Measurements from ENCODE around the gene CCDC127. TPM values are rescaled to one million over a fixed set of nuclear protein-coding genes. Genes with fewer than 3 reads are reported as not detected.

CCDC127 gene
- polyA plus RNA-seq, 1 experiment: 4.5 TPM

GRCh38 chr5:189486-189885 is 28.5 kb downstream of the CCDC127 start:
- ChIA-PET POLR2A (no interaction called here), CTCF (interaction anchor here (1.1 kb wide), 1 partner anchor 59 kb away, joined by 5 read pairs; no protein-coding TSS in a partner anchor)
- Histone ChIP-seq H3K27me3 (ENCODE audit: control insufficient read depth, insufficient read depth, low read length) (peaks cover 3% of the 10 kb centered on the region), H3K4me3 (ENCODE audit: low read depth, low read length) (no peak overlapping the region), H3K36me3 (ENCODE audit: control insufficient read depth, insufficient read depth, low read length) (no peaks in the 10 kb centered on the region)
- TF ChIP-seq CTCF (IDR thresholded peaks at IDR 0.05; ENCODE audit: insufficient read depth, low read depth, low read length): no peak
- no peak for DNase-seq (ENCODE audit: low read depth)

GRCh38 chr5:188488-189481 is 29.2 kb downstream of the CCDC127 start:
- CTCF ChIA-PET: interaction anchor here (0.6 to 1.8 kb wide), 22 partner anchors 9 to 715 kb away, joined by 3 to 18 read pairs (median 4); no protein-coding TSS in a partner anchor
- H3K27me3 ChIP-seq (ENCODE audit: control insufficient read depth, insufficient read depth, low read length): peaks cover 3% of the 10 kb centered on the region
- H3K36me3 ChIP-seq (ENCODE audit: control insufficient read depth, insufficient read depth, low read length): no peaks in the 10 kb centered on the region
- DNase-seq (ENCODE audit: low read depth): no peak
- no peak overlapping the region for H3K4me3 ChIP-seq (ENCODE audit: low read depth, low read length)
- POLR2A ChIA-PET: no interaction called here
- TF ChIP-seq CTCF (IDR thresholded peaks at IDR 0.05; ENCODE audit: insufficient read depth, low read depth, low read length): peak; percentile 96

- Histone ChIP-seq H3K27me3 (ENCODE audit: control insufficient read depth, insufficient read depth, low read length) (peaks cover 3% of the 10 kb centered on the region), H3K36me3 (ENCODE audit: control insufficient read depth, insufficient read depth, low read length) (no peaks in the 10 kb centered on the region), H3K4me3 (ENCODE audit: low read depth, low read length) (no peak overlapping the region)
- no peak for TF ChIP-seq CTCF (IDR thresholded peaks at IDR 0.05; ENCODE audit: insufficient read depth, low read depth, low read length)
- no peak for DNase-seq (ENCODE audit: low read depth)
- ChIA-PET POLR2A (no interaction called here), CTCF (interaction anchor here (0.7 to 1.8 kb wide), 19 partner anchors 9 to 716 kb away, joined by 3 to 18 read pairs (median 4); no protein-coding TSS in a partner anchor)
Observed at GRCh38 chr5:187617-188451, 30.1 kb downstream of the CCDC127 start.

- ChIA-PET POLR2A (no interaction called here), CTCF (interaction anchor here (1.4 kb wide), 1 partner anchor 33 kb away, joined by 3 read pairs; no protein-coding TSS in a partner anchor)
- H3K27me3 ChIP-seq (ENCODE audit: control insufficient read depth, insufficient read depth, low read length): peaks cover 3% of the 10 kb centered on the region
- no peaks in the 10 kb centered on the region; the same call in 1 of the 2 replicates for H3K36me3 ChIP-seq (ENCODE audit: control insufficient read depth, insufficient read depth, low read length)
- TF ChIP-seq CTCF (IDR thresholded peaks at IDR 0.05; ENCODE audit: insufficient read depth, low read depth, low read length): no peak
- no peak overlapping the region for H3K4me3 ChIP-seq (ENCODE audit: low read depth, low read length)
- DNase-seq (ENCODE audit: low read depth): no peak
Observed at GRCh38 chr5:187042-187431, 30.9 kb downstream of the CCDC127 start.

All from BJ (cell line).